HG03108 (cell line): Measurements from ENCODE around the gene EMILIN2.
"Not testable (repeated sequence)": the region's sequence is repeated elsewhere in the genome, so short reads cannot be mapped to it uniquely, and the experiment has no call there.

ENCODE experiments used
- ATAC-seq: cut with Tn5 transposase; IDR thresholded peaks from one replicate; pipeline ENCODE4 v1.9.1; 2021; ENCODE audit warnings: moderate library complexity; ENCODE audit not compliant: unreplicated experiment

EMILIN2 gene

DNA sequence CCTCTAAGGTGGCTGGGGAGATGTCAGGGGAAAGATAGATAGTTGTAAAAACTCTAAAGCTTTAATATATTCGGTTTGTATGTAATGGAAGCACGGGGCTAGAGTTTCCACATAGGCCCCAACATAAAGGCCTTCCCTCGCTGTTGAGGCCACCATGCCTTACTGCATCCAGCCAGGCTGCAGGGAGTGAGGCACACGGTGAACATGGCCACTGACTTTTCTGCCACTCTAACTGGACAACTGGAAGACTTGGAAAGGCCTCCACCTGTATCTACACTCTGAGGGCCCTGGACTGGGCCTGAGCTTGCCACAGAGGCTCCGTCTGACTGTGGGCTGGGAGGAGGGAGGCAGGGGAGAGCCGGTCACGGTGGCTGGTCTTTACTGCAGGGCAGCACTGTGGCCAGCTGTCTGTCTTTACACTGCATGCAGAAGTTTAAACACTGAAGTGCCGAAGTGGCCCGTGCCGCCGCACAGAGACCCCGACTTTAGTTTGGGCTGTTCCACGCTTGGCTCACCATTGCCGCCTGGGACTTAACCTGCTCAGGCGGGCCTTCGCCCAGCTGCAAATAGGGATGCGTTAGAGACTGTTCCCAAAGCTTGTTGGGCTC, 66.7 kb downstream of the EMILIN2 start:
- ATAC-seq, result no peak

DNA sequence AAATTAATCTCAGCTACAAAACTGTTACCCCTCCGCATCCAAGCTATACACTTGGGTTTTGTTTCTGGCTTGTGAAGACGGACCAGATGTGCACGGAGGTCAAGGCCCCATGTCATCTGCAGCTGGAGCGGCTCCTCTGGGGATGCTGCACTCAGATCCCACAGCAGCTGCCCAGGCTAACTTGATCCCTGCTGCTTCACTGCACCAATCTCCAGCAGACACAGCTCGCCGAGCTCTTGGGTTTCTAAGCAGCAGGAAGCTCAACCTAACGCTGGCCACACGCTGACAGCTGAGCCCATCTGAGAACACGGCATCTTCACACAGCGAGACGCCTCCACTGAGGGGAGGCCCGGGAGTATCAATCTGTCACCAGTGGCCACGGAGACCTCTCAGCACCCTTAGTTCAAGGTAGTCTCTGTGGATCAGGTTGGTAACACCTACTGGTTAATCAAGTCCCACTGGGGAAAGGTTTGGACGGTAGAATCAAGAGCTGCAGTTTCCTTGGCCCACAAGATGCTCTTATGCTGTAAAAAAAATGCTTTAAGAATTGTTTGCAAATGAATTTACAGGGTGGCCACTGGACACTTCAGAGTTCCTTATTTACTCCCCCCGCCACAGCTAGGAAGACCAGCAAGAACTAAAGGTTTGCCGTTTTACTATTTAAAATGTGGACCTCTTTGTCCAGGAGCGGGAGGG, 67.5 kb downstream of the EMILIN2 start:
- ATAC-seq, result no peak

DNA sequence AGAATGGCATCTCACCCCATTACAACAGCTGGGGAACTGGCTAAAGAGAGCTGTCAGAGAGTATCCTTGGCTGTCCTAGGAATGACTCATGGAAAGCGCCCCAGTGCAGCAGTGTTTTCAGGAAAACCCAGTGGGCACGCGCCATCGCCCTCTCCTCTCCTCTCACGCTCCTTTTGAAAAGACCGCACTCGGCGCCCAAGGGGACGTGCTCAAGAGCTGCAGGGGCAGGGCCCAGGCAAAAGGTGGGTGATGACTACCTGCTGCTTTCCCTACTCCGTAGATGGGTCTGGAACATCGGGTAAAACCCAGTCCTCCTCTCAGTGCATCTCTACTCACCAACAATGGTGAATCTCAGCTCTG, 68.1 kb downstream of the EMILIN2 start:
- ATAC-seq, result no peak

DNA sequence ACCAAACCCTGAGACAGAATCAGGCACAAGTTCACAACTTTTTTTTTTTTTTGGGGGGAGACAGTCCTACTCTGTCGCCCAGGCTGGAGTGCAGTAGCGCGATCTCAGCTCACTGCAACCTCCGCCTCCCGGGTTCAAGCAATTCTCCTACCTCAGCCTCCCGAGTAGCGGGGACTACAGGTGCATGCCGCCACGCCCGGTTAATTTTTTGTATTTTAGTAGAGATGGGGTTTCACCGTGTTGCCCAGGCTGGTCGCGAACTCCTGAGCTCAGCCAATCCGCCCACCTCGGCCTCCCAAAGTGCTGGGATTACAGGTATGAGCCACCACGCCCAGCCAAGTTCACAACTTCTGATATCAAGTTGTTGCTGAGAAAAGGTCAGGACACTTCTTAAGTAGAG, 68.7 kb downstream of the EMILIN2 start:
- not testable (repeated sequence) for ATAC-seq

DNA sequence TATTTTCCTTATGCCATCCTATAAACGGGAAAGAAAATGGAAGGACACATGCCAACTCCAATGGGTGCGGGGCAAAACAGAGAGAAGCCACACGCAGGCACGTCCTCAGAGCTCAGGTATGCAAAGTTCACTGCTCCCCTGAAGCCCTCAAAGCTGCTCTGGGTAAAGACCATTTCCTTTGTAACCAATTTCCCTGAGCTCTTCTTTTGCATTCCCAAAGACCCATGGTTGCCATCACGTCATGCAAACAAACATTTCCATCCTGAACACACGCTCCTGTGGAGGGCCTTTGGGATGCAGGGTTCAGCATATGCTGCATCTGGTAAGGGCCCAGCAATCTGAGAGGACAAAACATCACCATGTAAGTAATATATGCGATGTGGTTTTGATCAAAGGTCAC, 69.4 kb downstream of the EMILIN2 start:
- ATAC-seq, result no peak

DNA sequence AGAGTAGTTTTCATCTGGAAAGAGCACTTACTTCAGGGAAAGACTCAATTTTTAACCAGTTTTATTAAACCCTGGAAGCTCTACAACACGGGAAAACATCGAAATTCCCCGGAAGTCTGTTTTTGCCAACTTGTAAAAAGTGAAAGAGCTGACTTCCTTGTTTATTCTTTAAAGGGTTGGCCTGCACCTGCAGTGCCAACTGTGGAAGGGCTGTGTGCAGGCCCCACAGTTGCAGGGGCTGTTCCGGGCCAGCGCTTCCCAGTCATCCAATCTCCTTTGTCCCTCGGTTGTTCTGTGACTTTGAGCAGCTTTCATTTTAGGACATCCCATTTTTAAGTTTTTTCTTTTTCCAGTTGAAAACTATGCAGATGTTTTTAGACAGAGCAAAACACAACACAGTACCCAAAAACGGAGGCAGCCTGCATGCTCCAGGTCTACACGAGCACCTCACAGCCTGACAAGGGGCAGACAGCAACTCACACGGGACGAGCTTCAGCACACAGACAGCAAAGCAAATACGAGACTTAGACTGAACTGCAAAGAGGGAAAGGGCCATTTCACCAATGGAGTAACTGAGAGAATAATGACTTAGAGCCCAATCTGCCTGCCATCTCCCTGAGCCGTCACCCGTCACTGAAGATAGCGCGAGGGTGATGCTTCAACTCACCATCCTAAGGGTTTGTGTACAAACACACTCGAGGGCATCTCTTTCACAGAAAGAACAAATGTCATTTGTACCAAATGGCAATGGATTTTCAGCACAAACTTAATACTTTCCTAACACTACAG, 70.6 kb downstream of the EMILIN2 start:
- ATAC-seq, result no peak

DNA sequence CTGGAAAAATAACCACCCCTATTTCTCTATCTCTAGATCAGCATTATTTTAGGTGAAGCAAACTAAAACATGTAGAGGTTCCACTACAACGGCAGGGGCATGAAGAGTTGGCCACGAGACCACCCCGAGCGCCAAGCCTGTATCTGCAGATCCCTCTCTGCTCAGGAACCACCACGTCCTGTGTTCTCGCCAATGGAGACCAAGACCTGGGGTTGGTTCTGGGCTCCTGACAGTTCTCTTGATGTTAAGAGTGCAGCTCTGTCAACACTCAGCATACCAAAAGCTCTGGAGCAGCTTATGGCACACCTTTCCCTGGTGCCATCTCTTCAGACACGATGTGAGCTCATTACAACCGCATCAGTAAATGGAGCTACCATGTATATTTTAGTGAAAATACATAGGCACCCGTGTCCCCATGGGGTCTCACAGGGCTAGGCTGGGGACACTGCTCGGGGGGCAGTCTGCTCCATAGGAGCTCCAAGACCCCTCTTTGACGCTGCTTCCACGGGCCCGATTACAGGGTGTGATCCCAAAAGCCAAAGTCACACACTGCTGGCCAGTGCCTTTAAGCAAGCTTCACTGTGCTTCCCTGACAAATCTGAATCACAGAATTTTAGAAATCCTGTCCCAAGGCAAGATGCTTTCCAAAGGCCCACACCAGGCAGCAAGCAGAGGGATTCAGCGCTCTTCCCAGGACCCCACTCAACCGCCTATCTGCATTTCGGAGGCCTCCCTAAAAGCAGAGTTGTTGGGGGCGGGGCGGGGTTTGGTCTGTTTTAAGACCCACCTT, 72.2 kb downstream of the EMILIN2 start:
- no peak for ATAC-seq

DNA sequence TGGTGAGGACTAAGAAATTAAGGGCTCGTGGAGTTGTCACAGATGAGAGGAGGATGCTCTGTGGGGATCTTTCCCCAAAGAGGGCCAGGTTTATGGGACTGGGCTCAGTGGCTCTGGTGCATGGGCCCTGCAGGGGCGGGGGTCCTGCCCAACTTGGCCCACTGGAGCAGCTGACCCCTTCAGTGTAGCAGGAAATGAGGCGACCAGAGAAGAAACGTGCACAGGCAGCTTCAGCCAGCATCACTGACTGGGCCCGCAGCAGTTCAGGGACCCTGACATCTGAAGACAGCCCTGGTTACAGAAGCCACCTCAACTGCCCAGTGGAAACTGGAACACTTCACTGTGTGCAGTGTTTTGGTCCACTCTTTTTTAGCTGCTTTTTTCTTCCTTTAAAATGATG, 72.8 kb downstream of the EMILIN2 start:
- ATAC-seq, result no peak

DNA sequence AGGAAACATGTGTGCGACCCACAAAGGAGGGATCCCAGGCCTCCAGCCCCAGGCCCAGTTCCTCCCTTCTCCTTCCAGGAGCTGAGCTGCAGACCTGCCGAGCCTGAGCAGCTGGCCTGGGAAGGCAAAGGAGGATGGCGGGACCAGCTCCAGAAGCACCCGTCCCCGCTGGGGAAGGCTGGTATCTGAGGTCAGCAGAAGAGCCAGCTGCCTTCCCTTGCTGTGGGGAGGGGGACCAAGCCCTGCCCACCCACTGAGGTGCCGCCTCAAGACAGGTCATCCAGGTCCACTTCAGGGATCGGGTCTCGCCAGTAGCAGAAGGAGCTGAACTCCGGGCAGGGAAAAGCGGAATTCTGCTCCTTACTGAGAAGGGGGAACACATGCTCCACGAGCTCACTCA, 73.2 kb downstream of the EMILIN2 start:
- ATAC-seq, result no peak

DNA sequence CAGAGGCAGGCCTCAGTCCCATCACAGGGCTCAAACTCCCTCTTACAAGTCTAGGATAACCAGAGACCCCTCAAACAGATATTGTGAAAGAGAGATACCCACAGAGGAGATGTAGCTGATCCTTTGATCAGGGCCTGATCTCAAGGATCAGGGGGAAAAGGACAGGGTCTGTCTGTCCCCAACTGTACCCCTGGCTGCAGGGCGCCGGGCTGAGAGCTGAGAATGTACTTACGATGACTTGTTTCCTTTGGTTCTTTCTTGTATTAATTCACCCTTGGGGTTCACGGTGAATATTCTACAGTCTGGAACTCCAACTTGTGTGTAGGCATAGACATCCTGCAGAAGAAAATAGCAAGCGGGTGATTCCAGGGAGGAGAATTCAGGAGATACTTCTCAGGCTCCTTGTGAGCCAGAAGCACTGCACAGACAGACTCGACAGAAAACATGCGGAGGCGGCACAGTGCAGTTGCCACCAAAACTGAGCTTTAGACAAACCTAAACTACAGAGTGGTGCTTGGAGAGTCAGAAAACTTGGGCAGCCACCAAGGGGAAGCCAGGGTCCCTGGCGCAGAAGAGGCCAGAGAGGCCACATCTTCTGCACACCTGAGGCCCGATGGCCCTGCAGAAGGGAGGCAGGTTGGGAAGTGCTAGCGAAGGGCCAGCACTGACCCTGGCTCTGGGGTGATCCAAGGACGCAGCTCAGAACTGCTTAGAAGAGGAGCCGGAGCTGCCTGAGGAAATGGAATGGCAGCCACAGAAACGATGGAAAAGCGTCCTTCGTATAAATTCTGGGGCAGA, 73.9 kb downstream of the EMILIN2 start:
- no peak for ATAC-seq

DNA sequence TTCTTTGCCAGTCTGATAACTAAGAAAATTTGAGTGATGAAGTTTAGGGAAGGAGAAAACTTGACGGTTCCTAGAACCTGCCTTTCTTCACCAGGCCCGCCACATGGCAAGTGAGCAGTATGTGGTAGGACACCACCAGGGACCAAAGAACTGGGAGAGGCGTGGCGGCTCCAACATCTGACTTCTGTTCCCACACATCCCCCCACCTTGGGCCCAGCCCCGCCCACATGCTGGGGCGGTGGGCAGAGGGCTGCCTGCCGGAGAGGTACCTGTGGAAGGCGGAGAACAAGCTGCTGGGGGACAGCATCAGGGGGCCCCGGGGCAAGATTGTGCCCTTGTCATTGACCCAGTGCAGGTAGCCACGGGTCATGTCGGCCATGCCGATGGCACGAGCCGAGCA, 75.0 kb downstream of the EMILIN2 start:
- no peak for ATAC-seq

DNA sequence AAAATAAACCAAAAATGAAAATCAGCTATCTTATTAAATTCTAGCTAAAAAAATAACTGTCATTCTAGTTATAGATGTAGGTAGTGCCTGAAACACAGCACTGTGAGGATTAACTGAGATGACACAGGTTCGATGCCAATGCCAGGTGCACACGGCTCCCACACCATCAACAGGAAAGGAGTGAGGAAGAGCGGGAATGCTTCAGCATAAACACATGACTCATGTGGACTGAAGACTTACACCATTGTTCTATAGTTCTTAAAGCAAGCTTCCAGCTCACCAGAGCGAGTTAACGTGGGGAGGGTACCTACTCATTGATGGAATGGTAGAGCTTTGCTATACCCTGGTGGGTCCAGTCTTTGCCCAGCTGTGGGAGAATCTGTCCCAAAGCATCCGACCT, 76.7 kb downstream of the EMILIN2 start:
- ATAC-seq, result no peak

DNA sequence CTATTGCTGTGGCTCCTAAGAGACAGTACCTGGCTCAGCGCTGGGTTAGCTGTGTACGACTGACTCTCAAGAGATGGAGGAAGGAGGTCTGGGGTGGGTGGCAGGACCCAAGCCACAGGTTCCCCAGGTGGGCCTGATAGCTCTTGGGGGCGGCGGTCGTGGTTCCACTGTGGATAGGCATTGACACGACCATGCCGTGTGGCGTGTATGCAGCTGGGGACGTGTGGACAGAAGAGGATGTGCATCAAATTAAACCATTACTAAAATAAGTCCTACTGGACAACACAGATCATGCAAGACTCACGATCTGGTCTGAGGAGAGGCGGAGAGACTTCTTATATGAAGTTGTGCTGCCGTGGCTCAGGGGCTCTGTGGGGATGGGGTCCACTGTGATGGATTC, 78.1 kb downstream of the EMILIN2 start:
- no peak for ATAC-seq

DNA sequence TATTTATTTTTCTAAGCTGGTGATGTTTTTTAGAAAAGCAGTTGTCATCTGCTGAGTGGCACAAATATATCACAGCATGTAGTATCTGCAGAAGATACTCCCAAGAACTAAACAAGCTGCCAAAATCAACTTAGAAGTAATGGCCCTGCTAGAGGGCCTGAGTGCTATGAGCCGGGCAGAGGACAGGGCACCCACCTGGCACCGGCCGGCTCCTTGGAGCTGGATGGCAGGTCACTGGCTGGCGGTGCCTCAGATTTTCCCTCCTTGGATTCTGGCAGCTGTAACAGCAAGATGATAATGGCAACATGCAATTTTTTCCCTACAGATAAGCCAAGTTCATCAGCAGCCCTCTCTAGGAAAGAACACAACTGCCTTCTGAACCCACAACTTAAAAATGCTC, 79.7 kb downstream of the EMILIN2 start:
- ATAC-seq, result no peak

DNA sequence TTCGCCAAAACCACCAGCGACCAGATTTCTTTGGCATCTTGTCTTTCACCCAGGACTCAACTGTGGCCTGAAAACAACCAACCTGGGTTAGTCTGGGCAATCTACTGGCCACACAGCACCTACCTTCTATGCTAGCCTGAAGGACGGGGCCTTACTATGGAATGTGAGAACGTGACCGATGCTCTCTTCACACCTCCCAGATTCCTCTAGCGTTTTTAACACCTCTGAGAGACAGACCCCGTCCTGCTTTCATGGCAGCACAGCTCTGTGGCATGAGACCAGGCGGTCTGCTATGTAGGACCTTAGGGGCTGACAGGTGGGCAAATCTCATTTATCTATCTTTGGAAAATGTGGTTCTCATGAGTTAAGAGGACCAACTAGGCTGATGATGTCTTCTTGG, 80.9 kb downstream of the EMILIN2 start:
- ATAC-seq, result no peak

DNA sequence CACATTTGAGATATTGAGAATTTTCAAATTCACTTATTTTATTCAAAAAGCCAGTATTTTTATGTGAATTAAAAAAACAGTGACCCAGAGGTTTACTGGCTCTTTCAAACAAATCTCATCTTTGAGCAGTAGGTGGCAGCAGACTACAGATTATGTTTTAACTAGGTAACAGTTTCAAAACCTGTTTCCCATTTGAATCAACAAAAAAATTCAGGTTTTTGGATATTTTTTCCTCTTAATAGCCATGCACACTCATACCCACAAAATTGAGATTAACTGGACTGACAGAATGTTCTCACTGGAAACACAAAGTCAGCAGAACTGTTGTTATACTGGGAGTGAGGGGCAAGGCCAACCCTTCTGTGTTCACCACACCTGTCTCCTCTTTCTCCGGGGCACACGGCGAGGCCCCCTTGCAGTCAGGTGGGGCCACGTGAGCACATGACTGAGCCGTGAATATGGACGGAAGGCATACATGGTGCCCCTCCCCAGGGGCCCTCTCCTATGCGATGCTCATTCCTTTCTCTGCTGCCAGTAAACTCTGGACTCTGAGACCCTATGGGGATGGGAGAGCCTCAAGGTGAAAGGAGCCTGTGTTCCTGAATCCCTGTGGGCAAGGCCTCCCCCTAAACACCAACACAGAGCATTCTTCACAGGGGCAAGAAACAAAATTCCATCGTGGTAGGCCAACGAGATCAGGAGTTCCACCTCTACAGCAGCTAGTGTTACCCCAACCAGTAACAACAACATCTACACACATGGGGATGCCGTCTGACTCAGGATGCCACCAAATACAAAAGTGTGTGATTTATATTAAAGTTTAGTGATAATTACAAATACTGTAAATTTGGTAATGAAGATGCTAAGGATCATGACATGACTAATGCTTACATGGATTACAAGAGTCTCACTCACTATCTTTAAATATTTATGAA, 85.7 kb downstream of the EMILIN2 start:
- ATAC-seq, result no peak

DNA sequence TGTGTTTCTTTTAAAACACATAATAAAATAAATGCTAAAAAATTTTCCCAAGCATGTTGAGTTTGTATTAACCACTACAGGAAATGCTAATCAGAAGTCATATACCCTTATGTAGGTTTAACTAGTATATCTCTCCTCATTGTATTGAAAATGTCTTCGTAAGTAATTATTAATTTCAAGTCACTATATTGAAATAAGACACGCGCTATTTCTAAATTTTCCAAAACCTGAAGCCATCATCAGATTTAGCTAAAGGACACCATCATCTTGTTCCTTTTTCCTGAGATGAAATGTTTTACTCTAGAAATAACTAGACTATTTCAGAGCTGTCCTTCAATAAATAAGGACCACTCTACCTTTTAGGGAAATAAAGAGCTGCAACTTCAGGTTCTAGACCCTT, 87.2 kb downstream of the EMILIN2 start:
- ATAC-seq, result no peak

DNA sequence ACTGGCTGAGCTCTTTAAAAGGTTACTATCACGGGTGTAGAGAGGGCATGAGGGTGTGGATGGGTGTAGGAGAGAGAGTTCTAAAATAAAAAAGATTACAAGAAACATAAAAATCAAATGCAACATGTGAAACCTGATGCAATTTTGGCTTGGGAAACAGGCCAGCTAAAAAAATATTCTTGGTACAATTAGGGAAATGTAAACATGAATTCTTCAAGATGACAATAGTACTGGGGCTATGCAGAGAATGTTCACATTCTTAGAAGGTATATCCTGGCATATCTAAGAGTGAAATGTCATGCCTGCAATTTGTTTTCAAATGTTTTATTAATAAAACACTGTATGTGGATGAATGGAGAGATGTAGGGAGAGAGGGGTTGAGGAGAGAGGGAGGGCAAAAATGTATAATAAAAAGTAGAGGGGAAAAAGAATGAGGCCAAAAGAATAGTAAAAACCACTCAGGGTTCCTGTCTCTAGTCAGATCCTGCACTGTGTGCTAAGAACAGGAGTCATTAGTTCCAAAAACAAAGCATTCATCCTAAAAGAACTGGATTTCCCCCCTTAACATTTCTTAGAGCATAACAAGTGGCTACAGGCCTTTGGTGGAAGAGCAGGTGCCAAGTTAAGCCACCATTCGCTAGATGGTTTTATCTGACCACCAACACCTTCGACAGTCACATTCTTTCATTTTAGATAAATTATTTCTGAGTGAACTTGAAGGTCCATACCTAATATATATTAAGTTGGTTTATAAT, 88.8 kb downstream of the EMILIN2 start:
- no peak for ATAC-seq

DNA sequence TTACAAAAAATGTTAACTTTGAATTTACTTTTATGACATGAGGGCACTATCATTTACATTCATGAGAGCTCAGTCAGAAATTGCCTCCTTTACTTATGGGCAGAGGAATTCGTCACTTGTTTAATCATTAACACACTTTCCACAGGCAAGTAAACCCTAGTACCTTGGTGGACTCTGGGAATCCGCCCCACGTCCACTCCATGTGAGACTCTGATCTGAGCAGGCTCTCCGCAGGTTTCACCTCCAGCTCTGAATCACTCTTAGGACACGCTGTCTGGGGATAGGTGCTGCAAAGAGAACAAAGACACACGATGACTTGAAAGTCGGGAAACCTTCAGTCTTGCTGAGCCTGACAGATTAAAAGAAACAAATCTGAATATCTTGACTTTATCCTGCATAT, 92.5 kb downstream of the EMILIN2 start:
- no peak for ATAC-seq
